GM21576 (cell line): ENCODE results near the gene CLTB.
A peak's percentile ranks its signal among the peaks of the same experiment; 100 is the strongest.
"Not testable (repeated sequence)": the region's sequence is repeated elsewhere in the genome, so short reads cannot be mapped to it uniquely, and the experiment has no call there.

ENCODE experiments used
- ATAC-seq: cut with Tn5 transposase; IDR thresholded peaks from one replicate; pipeline ENCODE4 v1.9.1; 2021; ENCODE audit warnings: mild to moderate bottlenecking, moderate library complexity; ENCODE audit not compliant: unreplicated experiment

The CLTB gene, protein sequence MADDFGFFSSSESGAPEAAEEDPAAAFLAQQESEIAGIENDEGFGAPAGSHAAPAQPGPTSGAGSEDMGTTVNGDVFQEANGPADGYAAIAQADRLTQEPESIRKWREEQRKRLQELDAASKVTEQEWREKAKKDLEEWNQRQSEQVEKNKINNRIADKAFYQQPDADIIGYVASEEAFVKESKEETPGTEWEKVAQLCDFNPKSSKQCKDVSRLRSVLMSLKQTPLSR

GRCh38 chr5:176415952-176416924 is at the start of gene CLTB:
Gene CLTB, minus strand, starts transcription at chr5:176416539. Its CDS starts 176 bp downstream, at chr5:176416363.
- ATAC-seq, result peak; percentile 92

DNA sequence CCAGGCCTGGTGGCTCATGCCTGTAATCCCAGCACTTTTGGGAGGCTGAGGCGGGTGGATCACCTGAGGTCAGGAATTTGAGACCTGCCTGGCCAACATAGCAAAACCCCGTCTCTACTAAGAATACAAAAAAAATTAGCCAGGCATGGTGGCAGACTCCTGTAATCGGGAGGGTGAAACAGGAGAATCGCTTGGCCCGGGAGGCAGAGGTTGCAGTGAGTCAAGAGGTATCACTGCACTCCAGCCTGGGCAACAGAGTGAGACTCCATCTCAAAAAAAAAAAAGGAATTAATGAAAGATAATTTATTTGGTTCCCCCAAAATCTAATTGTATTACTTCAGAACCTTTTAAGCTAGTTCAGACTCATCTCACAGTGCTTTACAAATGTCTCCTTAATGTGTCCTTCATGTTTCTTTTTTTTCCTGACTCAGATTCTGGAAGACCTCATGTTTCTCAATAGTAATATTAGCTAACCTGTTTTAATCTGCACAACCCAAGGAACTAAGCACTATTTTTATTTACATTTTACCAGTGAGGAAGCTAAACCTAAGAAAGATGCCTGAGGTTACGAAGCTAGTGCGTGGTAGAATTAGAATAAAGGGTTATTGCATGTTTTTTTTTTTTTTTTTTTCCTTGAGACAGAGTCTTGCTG is 46.9 kb upstream of the CLTB start:
- ATAC-seq, result no peak

DNA sequence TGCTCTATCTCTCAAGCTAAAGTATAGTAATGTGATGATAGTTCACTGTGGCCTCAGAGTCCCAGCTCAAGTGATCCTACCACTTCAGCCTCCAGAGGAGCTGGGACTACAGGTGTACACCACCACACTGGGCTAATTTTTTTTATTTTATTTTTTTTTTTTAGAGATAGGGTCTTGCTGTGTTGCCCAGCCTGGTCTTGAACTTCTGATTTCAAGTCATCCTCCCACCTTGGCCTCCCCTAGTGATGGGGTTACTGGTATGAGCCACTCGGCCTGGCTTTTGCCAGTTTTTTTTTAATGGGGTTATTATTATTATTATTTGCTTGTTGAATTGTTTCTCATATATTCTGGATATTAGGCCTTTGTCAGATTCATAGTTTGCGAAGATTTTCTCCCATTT is 45.0 kb upstream of the CLTB start:
- no peak for ATAC-seq

GRCh38 chr5:176458904-176459561 is 42.7 kb upstream of the CLTB start:
- ATAC-seq, result no peak

DNA sequence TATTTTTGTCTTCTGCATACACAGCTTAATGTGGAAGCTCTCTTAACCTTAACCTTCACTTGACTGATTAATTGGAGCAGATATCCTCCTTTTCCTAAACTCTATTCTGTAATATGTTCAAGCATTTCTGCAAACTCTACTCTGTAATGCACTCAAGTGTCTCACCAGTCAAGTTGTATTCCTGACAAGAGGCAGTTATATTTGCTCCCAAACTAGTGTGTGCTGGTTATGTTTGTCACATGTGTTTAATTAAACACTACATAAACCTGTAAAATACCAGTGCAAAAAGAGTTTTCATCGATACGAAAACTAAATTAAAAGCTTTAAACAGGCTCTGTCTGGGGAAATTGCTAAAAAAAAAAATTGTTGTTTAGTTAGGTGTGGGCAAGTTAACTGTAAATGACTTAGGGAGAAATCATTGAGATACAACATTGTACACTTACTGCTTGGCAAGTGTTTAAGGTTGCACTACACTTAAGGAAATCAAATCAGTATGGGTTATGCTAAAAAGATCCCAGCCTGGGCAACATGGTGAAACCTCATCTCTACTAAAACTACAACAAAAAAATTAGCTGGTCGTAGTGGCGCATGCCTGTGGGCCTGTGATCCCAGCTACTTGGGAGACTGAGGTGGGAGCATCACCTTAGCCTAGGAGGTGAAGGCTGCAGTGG is 38.5 kb upstream of the CLTB start:
- ATAC-seq, result no peak

DNA sequence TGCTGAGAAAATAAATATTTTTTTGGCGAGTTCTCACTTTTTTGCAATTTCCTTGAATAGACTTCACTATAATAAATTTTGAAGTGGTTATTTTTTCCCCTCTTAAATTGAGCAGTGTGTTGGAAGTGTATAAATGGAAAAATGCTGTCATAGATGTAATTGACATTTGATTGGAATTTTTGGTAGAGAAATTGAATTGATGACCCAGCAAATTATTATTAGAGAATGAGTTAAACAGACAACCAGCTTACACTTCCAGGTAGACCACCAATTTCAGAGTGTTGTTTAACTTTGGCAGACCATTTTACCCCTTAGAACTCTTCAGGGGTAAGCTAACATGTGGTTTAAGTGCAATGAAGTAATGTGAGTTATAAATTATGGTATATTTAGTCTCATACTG is 33.7 kb upstream of the CLTB start:
- ATAC-seq, result no peak

DNA sequence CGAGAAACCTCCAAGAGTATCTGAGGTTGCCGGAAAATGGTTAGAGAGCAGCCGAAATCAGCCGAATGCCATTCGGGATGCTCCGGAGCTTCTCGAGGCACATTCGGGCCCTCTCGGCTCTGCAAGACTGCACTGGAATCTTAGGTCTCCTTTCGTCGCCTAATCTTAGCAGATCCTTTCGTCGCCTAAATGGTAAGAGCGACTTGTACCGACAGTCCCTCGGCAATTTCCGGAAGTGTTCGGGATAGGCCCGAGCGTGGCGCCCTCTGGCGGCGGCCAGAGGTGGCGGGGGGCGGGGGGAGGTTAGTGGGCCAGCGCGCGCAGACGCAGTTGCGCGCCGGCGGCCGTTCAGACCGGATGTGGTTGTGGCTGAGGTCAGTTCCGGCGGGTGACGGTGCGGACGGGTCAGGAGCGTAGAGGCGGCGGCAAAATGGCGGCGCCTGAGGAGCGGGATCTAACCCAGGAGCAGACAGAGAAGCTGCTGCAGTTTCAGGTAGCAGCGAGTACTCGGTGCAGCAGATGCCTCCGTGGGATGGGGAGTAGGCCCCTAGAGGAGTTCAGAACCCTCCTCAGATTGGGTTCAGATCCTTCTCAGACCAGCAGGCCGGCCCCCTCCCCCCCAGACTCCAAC is 31.8 kb upstream of the CLTB start, which contains the start of gene FAF2:
Gene FAF2, plus strand, starts transcription at position 408 of the 631 bp plus-strand sequence. Its CDS starts 23 bp downstream, at position 431.
- ATAC-seq, result peak; percentile 90

DNA sequence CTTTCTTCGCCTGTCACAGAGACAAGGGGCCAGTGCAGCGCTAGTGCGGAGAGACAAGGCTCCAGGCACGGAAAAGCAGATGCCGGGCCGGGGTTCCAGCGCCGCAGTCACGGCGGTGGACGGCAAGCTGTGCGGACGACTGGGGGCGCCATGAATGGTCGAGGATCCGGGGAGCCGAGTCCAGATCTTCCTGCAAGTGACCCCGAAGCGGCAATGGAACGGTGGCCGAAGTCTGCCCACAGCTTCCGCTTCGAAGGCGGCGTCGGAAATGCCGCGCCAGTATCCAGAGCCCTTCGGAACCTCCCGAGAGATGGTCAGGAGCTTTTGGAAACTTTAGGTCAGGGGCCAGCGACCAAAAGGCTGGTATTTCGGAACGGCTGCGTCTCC is 31.2 kb upstream of the CLTB start:
- ATAC-seq, result peak; percentile 30

DNA sequence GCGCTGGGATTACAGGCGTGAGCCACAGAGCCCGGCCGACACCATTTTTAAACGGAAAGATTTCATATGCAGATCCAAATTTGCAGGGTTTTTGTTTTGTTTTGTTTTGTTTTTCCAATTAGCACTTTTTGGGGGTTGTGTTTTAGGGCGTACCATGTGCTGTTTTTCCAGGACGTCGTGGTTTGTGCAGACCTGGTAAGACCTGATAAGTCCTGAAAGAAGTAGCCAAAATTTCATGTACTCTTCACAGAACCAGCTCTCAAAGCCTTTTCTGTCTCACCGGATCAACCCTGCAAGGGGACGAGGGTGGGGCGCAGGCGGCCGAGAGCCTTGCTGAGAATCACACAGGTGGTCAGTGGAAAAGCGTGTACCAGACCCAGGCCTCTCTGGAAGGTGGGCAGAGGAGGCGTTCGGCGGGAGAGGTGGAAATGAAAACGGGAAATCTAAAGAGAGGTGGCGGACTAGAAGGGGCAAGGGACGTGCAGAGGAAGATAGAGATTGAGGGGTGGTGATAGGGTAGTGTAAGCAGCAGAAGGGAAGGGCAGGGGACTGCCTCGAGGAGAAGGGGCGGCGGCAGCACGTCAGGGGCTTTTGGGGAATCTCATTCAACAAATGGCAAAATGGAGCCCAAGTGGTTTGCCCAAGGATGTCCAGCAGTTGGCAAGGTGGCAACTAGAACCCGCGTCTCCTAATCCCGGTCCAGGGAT is 30.7 kb upstream of the CLTB start:
- no peak for ATAC-seq

GRCh38 chr5:176446028-176446665 is 29.8 kb upstream of the CLTB start:
- ATAC-seq, result no peak

DNA sequence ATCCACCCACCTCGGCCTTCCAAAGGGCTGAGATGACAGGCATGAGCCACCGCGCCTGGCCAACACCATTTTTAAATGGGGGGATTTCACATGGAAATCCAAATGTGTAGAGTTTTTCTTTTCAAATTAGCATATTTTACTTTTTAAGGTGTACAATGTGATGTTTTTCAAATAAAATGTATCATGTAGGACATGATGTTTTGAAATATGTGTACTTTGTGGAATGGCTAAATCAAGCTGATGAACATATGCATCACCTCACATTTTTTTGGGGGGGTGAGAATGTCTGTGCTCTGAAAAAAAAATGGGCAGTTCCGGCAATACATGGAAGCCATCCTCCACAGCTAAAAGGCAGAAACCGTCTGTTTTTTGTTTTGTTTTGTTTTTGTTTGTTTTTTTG is 28.4 kb upstream of the CLTB start:
- no peak for ATAC-seq

- not testable (repeated sequence) for ATAC-seq
These were observed 26.6 kb upstream of the CLTB start for GRCh38 chr5:176442911-176443310.

- ATAC-seq, result no peak
These were observed 25.6 kb upstream of the CLTB start for GRCh38 chr5:176441921-176442323.

DNA sequence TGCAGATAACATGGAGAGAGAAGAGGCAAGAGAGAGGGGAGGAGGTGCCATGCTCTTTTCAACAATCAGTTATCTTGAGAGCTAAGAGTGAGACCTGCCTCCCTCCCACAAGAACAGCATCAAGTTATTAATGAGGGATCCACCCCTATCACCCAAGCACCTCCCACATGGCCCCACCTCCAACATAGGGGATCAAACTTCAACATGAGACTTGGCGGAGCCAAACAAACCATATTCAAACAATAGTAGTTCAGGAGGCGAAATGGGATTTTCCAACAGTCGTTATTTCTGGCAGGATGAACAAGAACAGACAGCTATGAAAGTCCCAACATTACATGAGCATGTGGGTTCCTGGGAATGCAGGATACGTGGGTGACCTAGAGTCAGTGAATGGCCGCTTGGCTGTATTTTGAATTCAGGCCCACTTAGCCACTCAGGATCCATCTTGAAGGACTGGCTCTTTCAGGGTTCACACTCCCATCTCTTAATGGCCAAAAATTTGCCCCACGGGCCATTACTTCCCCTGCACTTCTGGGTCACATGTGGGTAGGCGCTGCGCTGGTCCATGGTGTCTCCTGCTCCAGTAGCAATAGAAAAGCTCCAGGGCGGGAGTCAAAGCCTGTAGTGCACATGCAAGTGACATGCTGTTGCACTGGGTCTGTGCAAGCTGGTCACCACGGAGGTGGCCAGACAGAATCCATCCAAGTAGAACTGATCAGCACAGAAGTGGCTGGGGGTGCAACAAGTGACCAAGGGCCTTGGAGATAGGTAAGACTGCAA is 24.8 kb upstream of the CLTB start:
- ATAC-seq, result no peak

DNA sequence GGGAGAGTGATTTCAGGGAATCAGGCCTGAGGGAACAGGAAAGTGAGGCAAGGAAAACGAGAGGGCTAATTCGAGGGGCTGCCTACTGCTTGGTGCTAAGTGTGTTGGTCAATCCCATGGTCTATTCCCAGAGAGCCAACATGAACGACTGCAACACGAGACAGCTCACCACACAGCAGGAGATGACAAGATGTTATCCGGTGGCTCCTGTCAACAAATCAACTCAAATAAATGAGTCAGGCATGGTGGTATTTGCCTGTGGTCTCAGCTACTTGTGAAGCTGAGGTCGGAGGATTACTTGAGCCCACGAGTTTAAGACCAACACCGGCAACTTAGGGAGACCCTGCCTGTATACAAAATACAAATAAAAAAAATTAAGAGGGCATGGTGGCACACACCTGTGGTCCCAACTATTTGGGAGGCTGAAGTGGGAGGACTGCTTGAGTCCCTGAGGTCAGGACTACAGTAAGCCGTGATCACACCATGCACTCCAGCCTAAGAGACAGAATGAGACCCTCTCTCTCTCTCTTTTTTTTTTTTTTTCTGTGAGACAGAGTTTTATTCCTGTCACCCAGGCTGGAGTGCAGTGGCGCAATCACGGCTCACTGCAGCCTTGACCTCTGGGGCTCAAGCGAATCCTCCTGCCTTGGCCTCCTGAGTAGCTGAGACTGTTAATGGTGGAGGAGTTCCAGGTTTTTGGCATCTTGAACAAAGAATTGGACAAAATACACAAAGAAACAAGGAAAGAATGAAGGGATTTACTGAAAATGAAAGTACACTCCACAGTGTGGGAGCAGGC is 22.8 kb upstream of the CLTB start:
- ATAC-seq, result no peak

DNA sequence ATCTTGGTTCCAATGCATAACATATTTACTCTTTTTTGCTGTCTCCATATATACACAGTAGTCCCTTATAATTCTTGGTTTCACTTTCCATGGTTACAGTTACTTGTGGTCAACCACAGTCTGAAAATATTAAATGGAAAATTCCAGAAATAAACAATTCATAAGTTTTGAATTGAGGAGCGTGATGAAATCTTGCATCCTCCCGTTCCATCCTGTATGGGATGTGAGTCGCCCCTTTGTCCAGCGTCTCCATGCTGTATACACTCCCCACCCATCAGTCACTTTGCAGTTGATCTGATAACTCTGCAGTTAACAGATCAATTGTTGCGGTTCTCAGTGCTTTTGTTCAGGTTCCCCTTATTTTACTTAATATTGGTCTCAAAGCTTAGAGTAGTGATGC is 20.3 kb upstream of the CLTB start:
- no peak for ATAC-seq

- ATAC-seq, result no peak
These were observed 16.4 kb upstream of the CLTB start for GRCh38 chr5:176432707-176433106.
